Measurements from ENCODE around the gene TFIP11.

DNA sequence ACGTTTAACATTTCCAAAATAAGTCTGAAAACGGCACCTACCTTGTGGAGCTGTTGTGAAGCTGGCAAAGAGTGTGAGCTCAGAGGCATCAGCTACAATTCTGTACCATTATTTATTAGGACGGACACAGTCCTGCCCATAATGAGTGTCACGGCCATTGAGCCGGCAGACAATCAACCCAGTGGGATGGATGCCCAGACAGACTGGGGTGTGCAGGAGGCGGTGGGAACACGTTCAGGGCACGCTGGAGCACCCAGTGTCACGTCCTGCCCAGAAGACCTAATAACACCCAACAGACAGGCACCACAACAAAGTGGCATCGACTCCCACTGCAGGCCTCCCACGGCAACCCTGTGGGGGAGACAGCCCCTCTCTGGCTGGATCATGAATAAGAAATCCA lies 43.2 kb upstream of the TFIP11 start:
- TF ChIP-seq POLR2A (IDR thresholded peaks at IDR 0.05) (no peak), CTCF (IDR thresholded peaks at IDR 0.05) (no peak)
